ENCODE measurements around the gene TRH. TPM values are rescaled to one million over a fixed set of nuclear protein-coding genes. Genes with fewer than 3 reads are reported as not detected.

Gene TRH
- total RNA-seq, 1 donor from 2014 or later = not detected

- Histone ChIP-seq H3K9me3 (no peaks in the 10 kb centered on the region), H3K4me3 (no peak overlapping the region), H3K27ac (no peak overlapping the region), H3K4me1 (no peaks in the 10 kb centered on the region), H3K27me3 (no peaks in the 10 kb centered on the region), H3K36me3 (no peaks in the 10 kb centered on the region)
- ATAC-seq = no peak
- intact Hi-C loops (cut with DNase I) = loop anchor here (10.0 kb wide), 1 partner anchor 152 kb away; no protein-coding TSS in a partner anchor
- no peak for DNase-seq
- no peak for TF ChIP-seq CTCF (IDR thresholded peaks at IDR 0.05)
Measured at GRCh38 chr3:129943020-129943419, 31.5 kb upstream of the TRH start.

DNA sequence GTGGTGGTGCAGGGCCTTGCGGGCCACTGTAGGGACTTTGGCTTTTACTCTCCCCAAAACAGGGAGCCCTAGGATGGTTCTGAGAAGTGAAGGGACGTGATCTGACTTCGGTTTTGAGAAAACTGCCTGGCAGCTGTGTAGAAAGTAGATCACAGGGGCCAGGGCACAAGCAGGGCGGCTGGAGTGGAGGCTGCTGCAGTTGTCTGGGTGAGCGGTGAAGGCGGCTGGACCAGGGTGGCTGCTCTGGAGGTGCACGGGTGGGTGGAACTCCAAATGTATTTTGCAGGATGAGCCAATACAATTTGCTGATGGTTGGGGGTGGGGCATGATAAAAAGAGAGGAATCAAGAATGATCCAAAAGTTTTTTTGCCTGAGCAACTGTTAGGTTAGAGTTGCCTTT, 29.8 kb upstream of the TRH start:
- H3K27ac ChIP-seq = no peak overlapping the region
- no peaks in the 10 kb centered on the region for H3K4me1 ChIP-seq
- intact Hi-C loops (cut with DNase I) = loop anchor here (10.0 kb wide), 1 partner anchor 150 kb away; no protein-coding TSS in a partner anchor
- no peak for TF ChIP-seq CTCF (IDR thresholded peaks at IDR 0.05)
- no peaks in the 10 kb centered on the region for H3K9me3 ChIP-seq
- no peaks in the 10 kb centered on the region for H3K27me3 ChIP-seq
- ATAC-seq (no peak), DNase-seq (no peak)
- H3K4me3 ChIP-seq = no peak overlapping the region
- H3K36me3 ChIP-seq = no peaks in the 10 kb centered on the region

GRCh38 chr3:129947538-129948240, 26.8 kb upstream of the TRH start:
- no peak for DNase-seq
- no peaks in the 10 kb centered on the region for H3K36me3 ChIP-seq
- H3K27ac ChIP-seq = no peak overlapping the region
- intact Hi-C loops (cut with DNase I) = loop anchor here (10.0 kb wide), 1 partner anchor 147 kb away; no protein-coding TSS in a partner anchor
- no peak for ATAC-seq
- no peak for TF ChIP-seq CTCF (IDR thresholded peaks at IDR 0.05)
- H3K4me3 ChIP-seq = no peak overlapping the region
- H3K9me3 ChIP-seq = no peaks in the 10 kb centered on the region
- H3K27me3 ChIP-seq = no peaks in the 10 kb centered on the region
- H3K4me1 ChIP-seq = no peaks in the 10 kb centered on the region

- no peak for DNase-seq
- Histone ChIP-seq H3K4me1 (no peaks in the 10 kb centered on the region), H3K36me3 (no peaks in the 10 kb centered on the region), H3K4me3 (no peak overlapping the region), H3K27ac (no peak overlapping the region), H3K27me3 (no peaks in the 10 kb centered on the region), H3K9me3 (no peaks in the 10 kb centered on the region)
- ATAC-seq = no peak
- TF ChIP-seq CTCF (IDR thresholded peaks at IDR 0.05) = no peak
- intact Hi-C loops (cut with DNase I) = no loop called here
Measured at GRCh38 chr3:129950318-129951046, 24.0 kb upstream of the TRH start.

DNA sequence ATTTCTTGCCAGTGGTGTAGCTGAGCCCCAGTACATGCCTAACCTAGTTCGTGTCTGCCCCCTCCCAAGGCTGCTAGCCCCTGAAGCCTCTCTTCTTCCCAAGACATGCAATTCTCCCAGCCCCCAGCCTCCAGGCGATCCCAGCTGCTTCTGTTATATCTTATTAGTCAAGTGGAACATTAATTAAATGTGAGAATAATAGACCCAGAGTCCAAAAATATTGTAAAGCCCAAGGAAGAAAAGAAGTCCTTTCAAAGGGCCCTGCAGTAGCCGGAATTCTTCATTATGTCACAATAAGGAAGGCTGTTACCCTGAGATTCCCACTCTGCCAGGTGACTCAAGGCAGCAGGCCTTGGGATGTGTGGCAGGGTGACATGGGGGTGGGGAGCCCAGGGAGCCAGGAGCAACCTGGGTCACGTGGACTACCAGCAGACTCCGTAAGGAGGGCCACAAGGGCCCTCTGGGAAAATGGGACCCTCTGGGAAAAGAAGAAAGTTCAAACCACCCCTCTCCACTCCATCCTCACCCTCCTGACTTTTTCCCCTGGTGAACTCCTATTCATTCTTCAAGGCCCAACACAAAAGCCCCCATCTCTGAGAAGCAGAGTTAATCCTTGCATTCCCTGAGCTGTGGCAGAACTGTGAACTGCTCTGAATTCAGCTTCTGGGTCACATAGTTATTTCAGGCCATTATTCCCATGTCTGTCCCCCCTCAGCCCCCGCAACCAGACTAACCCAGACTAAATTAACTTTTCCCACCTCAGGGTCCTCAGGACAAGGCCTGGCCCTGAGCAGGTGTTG, 21.8 kb upstream of the TRH start:
- Histone ChIP-seq H3K9me3 (no peaks in the 10 kb centered on the region), H3K27me3 (no peaks in the 10 kb centered on the region), H3K4me3 (no peak overlapping the region), H3K27ac (no peak overlapping the region), H3K36me3 (no peaks in the 10 kb centered on the region), H3K4me1 (no peaks in the 10 kb centered on the region)
- no peak for ATAC-seq
- intact Hi-C loops (cut with DNase I) = no loop called here
- no peak for DNase-seq
- no peak for TF ChIP-seq CTCF (IDR thresholded peaks at IDR 0.05)
